ENCODE measurements around the gene ULK3.

Gene ULK3

GRCh38 chr15:74867466-74868038, 24.6 kb upstream of the ULK3 start:
- Histone ChIP-seq H3K9me3 (ENCODE audit: control insufficient read depth in 2 of 2, low read length in 2 of 2) (no peaks in the 10 kb centered on the region), H3K4me1 (ENCODE audit: control insufficient read depth, insufficient read depth, low read length) (peaks cover 24% of the 10 kb centered on the region), H3K4me3 (ENCODE audit: low read length in 2 of 2) (no peak overlapping the region), H3K9ac (ENCODE audit: low read length in 2 of 2) (peak overlapping the region in 1 of 2 donors; percentile 2), H3K36me3 (ENCODE audit: control insufficient read depth in 2 of 2, insufficient read depth in 2 of 2, low read length in 2 of 2) (peaks cover 0 to 5% of the 10 kb centered on the region in 2 donors), H3K27me3 (ENCODE audit: control insufficient read depth in 1 of 2, insufficient read depth in 2 of 2, low read length in 2 of 2) (no peaks in the 10 kb centered on the region), H3K27ac (ENCODE audit: low read length) (no peak overlapping the region)

GRCh38 chr15:74866090-74866489, 23.1 kb upstream of the ULK3 start:
- Histone ChIP-seq H3K9me3 (ENCODE audit: control insufficient read depth in 2 of 2, low read length in 2 of 2) (no peaks in the 10 kb centered on the region), H3K4me3 (ENCODE audit: low read length in 2 of 2) (no peak overlapping the region), H3K9ac (ENCODE audit: low read length in 2 of 2) (no peak overlapping the region), H3K27me3 (ENCODE audit: control insufficient read depth in 1 of 2, insufficient read depth in 2 of 2, low read length in 2 of 2) (no peaks in the 10 kb centered on the region), H3K27ac (ENCODE audit: low read length) (no peak overlapping the region), H3K4me1 (ENCODE audit: control insufficient read depth, insufficient read depth, low read length) (peaks cover 19% of the 10 kb centered on the region), H3K36me3 (ENCODE audit: control insufficient read depth in 2 of 2, insufficient read depth in 2 of 2, low read length in 2 of 2) (peaks cover 0 to 5% of the 10 kb centered on the region in 2 donors)

- Histone ChIP-seq H3K27ac (ENCODE audit: low read length) (no peak overlapping the region), H3K36me3 (ENCODE audit: control insufficient read depth in 2 of 2, insufficient read depth in 2 of 2, low read length in 2 of 2) (peaks cover 0 to 5% of the 10 kb centered on the region in 2 donors), H3K27me3 (ENCODE audit: control insufficient read depth in 1 of 2, insufficient read depth in 2 of 2, low read length in 2 of 2) (no peaks in the 10 kb centered on the region), H3K9ac (ENCODE audit: low read length in 2 of 2) (no peak overlapping the region), H3K4me3 (ENCODE audit: low read length in 2 of 2) (no peak overlapping the region), H3K4me1 (ENCODE audit: control insufficient read depth, insufficient read depth, low read length) (peaks cover 14% of the 10 kb centered on the region), H3K9me3 (ENCODE audit: control insufficient read depth in 2 of 2, low read length in 2 of 2) (no peaks in the 10 kb centered on the region)
Observed at GRCh38 chr15:74865316-74865715, 22.4 kb upstream of the ULK3 start.

- no peak overlapping the region for H3K27ac ChIP-seq (ENCODE audit: low read length)
- peaks cover 6% of the 10 kb centered on the region for H3K4me1 ChIP-seq (ENCODE audit: control insufficient read depth, insufficient read depth, low read length)
- peaks cover 0 to 5% of the 10 kb centered on the region in 2 donors for H3K36me3 ChIP-seq (ENCODE audit: control insufficient read depth in 2 of 2, insufficient read depth in 2 of 2, low read length in 2 of 2)
- no peak overlapping the region for H3K4me3 ChIP-seq (ENCODE audit: low read length in 2 of 2)
- no peak overlapping the region for H3K9ac ChIP-seq (ENCODE audit: low read length in 2 of 2)
- H3K9me3 ChIP-seq (ENCODE audit: control insufficient read depth in 2 of 2, low read length in 2 of 2): no peaks in the 10 kb centered on the region
- H3K27me3 ChIP-seq (ENCODE audit: control insufficient read depth in 1 of 2, insufficient read depth in 2 of 2, low read length in 2 of 2): no peaks in the 10 kb centered on the region
Observed at GRCh38 chr15:74864296-74864695, 21.3 kb upstream of the ULK3 start.

GRCh38 chr15:74863239-74864056, 20.5 kb upstream of the ULK3 start:
- peaks cover 0 to 5% of the 10 kb centered on the region in 2 donors for H3K36me3 ChIP-seq (ENCODE audit: control insufficient read depth in 2 of 2, insufficient read depth in 2 of 2, low read length in 2 of 2)
- H3K4me1 ChIP-seq (ENCODE audit: control insufficient read depth, insufficient read depth, low read length): peaks cover under 1% of the 10 kb centered on the region
- no peak overlapping the region for H3K9ac ChIP-seq (ENCODE audit: low read length in 2 of 2)
- no peak overlapping the region for H3K4me3 ChIP-seq (ENCODE audit: low read length in 2 of 2)
- no peaks in the 10 kb centered on the region for H3K27me3 ChIP-seq (ENCODE audit: control insufficient read depth in 1 of 2, insufficient read depth in 2 of 2, low read length in 2 of 2)
- H3K27ac ChIP-seq (ENCODE audit: low read length): no peak overlapping the region
- no peaks in the 10 kb centered on the region for H3K9me3 ChIP-seq (ENCODE audit: control insufficient read depth in 2 of 2, low read length in 2 of 2)

- H3K4me3 ChIP-seq (ENCODE audit: low read length in 2 of 2): no peak overlapping the region
- H3K4me1 ChIP-seq (ENCODE audit: control insufficient read depth, insufficient read depth, low read length): peaks cover 9% of the 10 kb centered on the region
- H3K27ac ChIP-seq (ENCODE audit: low read length): no peak overlapping the region
- no peak overlapping the region for H3K9ac ChIP-seq (ENCODE audit: low read length in 2 of 2)
- H3K9me3 ChIP-seq (ENCODE audit: control insufficient read depth in 2 of 2, low read length in 2 of 2): no peaks in the 10 kb centered on the region
- peaks cover 8 to 11% of the 10 kb centered on the region in 2 donors for H3K36me3 ChIP-seq (ENCODE audit: control insufficient read depth in 2 of 2, insufficient read depth in 2 of 2, low read length in 2 of 2)
- H3K27me3 ChIP-seq (ENCODE audit: control insufficient read depth in 1 of 2, insufficient read depth in 2 of 2, low read length in 2 of 2): no peaks in the 10 kb centered on the region
Observed at GRCh38 chr15:74858369-74858740, 15.4 kb upstream of the ULK3 start.

- Histone ChIP-seq H3K27me3 (ENCODE audit: control insufficient read depth in 1 of 2, insufficient read depth in 2 of 2, low read length in 2 of 2) (no peaks in the 10 kb centered on the region), H3K9me3 (ENCODE audit: control insufficient read depth in 2 of 2, low read length in 2 of 2) (no peaks in the 10 kb centered on the region), H3K9ac (ENCODE audit: low read length in 2 of 2) (no peak overlapping the region), H3K27ac (ENCODE audit: low read length) (no peak overlapping the region), H3K4me1 (ENCODE audit: control insufficient read depth, insufficient read depth, low read length) (peaks cover 9% of the 10 kb centered on the region), H3K4me3 (ENCODE audit: low read length in 2 of 2) (no peak overlapping the region), H3K36me3 (ENCODE audit: control insufficient read depth in 2 of 2, insufficient read depth in 2 of 2, low read length in 2 of 2) (peaks cover 13 to 17% of the 10 kb centered on the region in 2 donors)
Observed at GRCh38 chr15:74857671-74858368, 14.9 kb upstream of the ULK3 start.

- Histone ChIP-seq H3K4me1 (ENCODE audit: control insufficient read depth, insufficient read depth, low read length) (peaks cover 9% of the 10 kb centered on the region), H3K27me3 (ENCODE audit: control insufficient read depth in 1 of 2, insufficient read depth in 2 of 2, low read length in 2 of 2) (no peaks in the 10 kb centered on the region), H3K36me3 (ENCODE audit: control insufficient read depth in 2 of 2, insufficient read depth in 2 of 2, low read length in 2 of 2) (peaks cover 20 to 23% of the 10 kb centered on the region in 2 donors), H3K9ac (ENCODE audit: low read length in 2 of 2) (no peak overlapping the region), H3K4me3 (ENCODE audit: low read length in 2 of 2) (no peak overlapping the region), H3K27ac (ENCODE audit: low read length) (no peak overlapping the region), H3K9me3 (ENCODE audit: control insufficient read depth in 2 of 2, low read length in 2 of 2) (no peaks in the 10 kb centered on the region)
Observed at GRCh38 chr15:74857082-74857655, 14.2 kb upstream of the ULK3 start.

GRCh38 chr15:74856537-74856936, 13.6 kb upstream of the ULK3 start:
- H3K9ac ChIP-seq (ENCODE audit: low read length in 2 of 2): no peak overlapping the region
- H3K9me3 ChIP-seq (ENCODE audit: control insufficient read depth in 2 of 2, low read length in 2 of 2): no peaks in the 10 kb centered on the region
- H3K27me3 ChIP-seq (ENCODE audit: control insufficient read depth in 1 of 2, insufficient read depth in 2 of 2, low read length in 2 of 2): no peaks in the 10 kb centered on the region
- H3K36me3 ChIP-seq (ENCODE audit: control insufficient read depth in 2 of 2, insufficient read depth in 2 of 2, low read length in 2 of 2): peaks cover 25 to 30% of the 10 kb centered on the region in 2 donors
- H3K4me3 ChIP-seq (ENCODE audit: low read length in 2 of 2): no peak overlapping the region
- H3K4me1 ChIP-seq (ENCODE audit: control insufficient read depth, insufficient read depth, low read length): peaks cover 9% of the 10 kb centered on the region
- no peak overlapping the region for H3K27ac ChIP-seq (ENCODE audit: low read length)

- Histone ChIP-seq H3K36me3 (ENCODE audit: control insufficient read depth in 2 of 2, insufficient read depth in 2 of 2, low read length in 2 of 2) (peaks cover 31 to 36% of the 10 kb centered on the region in 2 donors), H3K27me3 (ENCODE audit: control insufficient read depth in 1 of 2, insufficient read depth in 2 of 2, low read length in 2 of 2) (no peaks in the 10 kb centered on the region), H3K27ac (ENCODE audit: low read length) (no peak overlapping the region), H3K4me3 (ENCODE audit: low read length in 2 of 2) (no peak overlapping the region), H3K9ac (ENCODE audit: low read length in 2 of 2) (no peak overlapping the region), H3K4me1 (ENCODE audit: control insufficient read depth, insufficient read depth, low read length) (peaks cover 9% of the 10 kb centered on the region), H3K9me3 (ENCODE audit: control insufficient read depth in 2 of 2, low read length in 2 of 2) (no peaks in the 10 kb centered on the region)
Observed at GRCh38 chr15:74855857-74856256, 12.9 kb upstream of the ULK3 start.
